Pancreas (tissue), 10 donors: Measurements from ENCODE around the gene ZBTB20. TPM values are rescaled to one million over a fixed set of nuclear protein-coding genes. Genes with fewer than 3 reads are reported as not detected.
A peak's percentile ranks its signal among the peaks of the same experiment; 100 is the strongest.

Source experiments
- ATAC-seq, 4 donors: fragments of 200-7000 bp; cut with Tn5 transposase; one replicate each; pipeline versions ENCODE4 v1.8.0 to v1.9.1; 2020; ENCODE audit warnings: mild to moderate bottlenecking in 4 of 4, moderate library complexity in 4 of 4
- DNase-seq, 6 donors: peaks; one replicate each; pipeline ENCODE4 v3.0.0-alpha.2; 2020
- FAIRE-seq: peaks from 2 replicates; lab custom pipeline; 2012; peaks lifted over from hg19 to GRCh38; lab: Jason Lieb, UNC
- H3K27ac ChIP-seq, 4 donors: fragments of 200-600 bp; sonication (generic); 1 replicate in 3 of 4; 2 replicates in 1 of 4; pipeline versions ENCODE4 v1.5.0 to v1.8.0; 2020
- H3K27me3 ChIP-seq, 4 donors: fragments of 200-600 bp; one replicate each; pipeline ENCODE4 v1.8.0; 2021
- H3K36me3 ChIP-seq, 3 donors: fragments of 200-600 bp; sonication (generic) in 1 of 3; one replicate each; pipeline versions ENCODE4 v1.5.0 to v1.8.0; 2020 to 2021
- H3K4me1 ChIP-seq, 3 donors: fragments of 200-600 bp; one replicate each; pipeline ENCODE4 v1.8.0; 2021
- H3K4me3 ChIP-seq, 4 donors: fragments of 200-600 bp; sonication (generic) in 2 of 4; one replicate each; pipeline versions ENCODE4 v1.5.0 to v1.8.0; 2020 to 2021
- H3K9me3 ChIP-seq, 4 donors: fragments of 200-600 bp; one replicate each; pipeline ENCODE4 v1.8.0; 2021
- CTCF ChIP-seq, 4 donors: fragments of 200-600 bp; sonication (generic) in 3 of 4; IDR thresholded peaks; one replicate each; pipeline versions ENCODE4 v1.5.0 to v1.8.0; 2021; ENCODE audit warnings: antibody characterized with exemption in 4 of 4
- WGBS, 2 donors: extraction: QIAGEN DNeasy Blood & Tissue Kit; methylation state at CpG; one replicate each; pipeline ENCODE4 v1.1.7; 2013; 5-methylcytosine and 5-hydroxymethylcytosine counted together
- intact Hi-C, 3 donors: fragments of 100-400 bp; cut with DNase I; formaldehyde crosslinking; loops; one replicate each; pipeline versions ENCODE4 v1.11.1 to v1.14.2; 2022
- polyA plus RNA-seq, 2 donors: library from polyadenylated mRNA; stranded (reverse); fragments of 200-250 nt; gene quantifications; one replicate each; pipeline ENCODE4 v1.2.3, GENCODE V29; 2013
- total RNA-seq, 6 donors: library from RNA; stranded (reverse); fragmentation: NEBNext Ultra II Directional in 4 of 6; extraction: Animal tissue kit (Norgen Biotek cat#: 25700) in 4 of 6; gene quantifications; one replicate each; pipeline versions ENCODE4 v1.2.1 to v1.2.4, GENCODE V29; 2021 to 2023
- donor health status: healthy with polysubstance abuse.
- donor health status: DM: no; HTN: no; CAD: no; lungs with moderate emphysema.
- donor health status: DM: no; HTN: no; CAD: no.
- donor health status: control.
- donor health status: control.
- donor health status: Bipolar disorder and iron deficiency.
- donor health status: DM: yes; HTN: yes; CAD: no.
- donor health status: DM: no; HTN: no; CAD: no.
- donor health status: DM: no; HTN: no; CAD: no.
- donor health status: DM: yes; HTN: yes; CAD: no.

The ZBTB20 gene
- total and polyA plus RNA-seq, 8 donors: 1.3 to 81.5 (median 43.7) TPM

- H3K27ac ChIP-seq: no peak overlapping the region
- TF ChIP-seq CTCF (IDR thresholded peaks at IDR 0.05): no peak
- DNase-seq: no peak
- no peaks in the 10 kb centered on the region for H3K9me3 ChIP-seq
- H3K27me3 ChIP-seq: no peaks in the 10 kb centered on the region
- no peak overlapping the region for H3K4me3 ChIP-seq
- H3K4me1 ChIP-seq: peaks cover 0 to 3% (median 0%) of the 10 kb centered on the region in 3 donors
- no peak for ATAC-seq
- H3K36me3 ChIP-seq: peaks cover 3 to 19% (median 7%) of the 10 kb centered on the region in 3 donors
- WGBS, 2 donors: 94 to 95% methylated on average over 4 of the region's 4 CpGs
- FAIRE-seq: no peak
- intact Hi-C loops: no loop called here
These were observed 769.7 kb downstream of the ZBTB20 start for GRCh38 chr3:114377426-114377825.

GRCh38 chr3:114376516-114377185, 770.4 kb downstream of the ZBTB20 start:
- DNase-seq: no peak
- no peak overlapping the region for H3K27ac ChIP-seq
- WGBS, 2 donors: 90 to 93% methylated on average over 8 of the region's 8 CpGs
- H3K4me1 ChIP-seq: peaks cover 0 to 3% (median 0%) of the 10 kb centered on the region in 3 donors
- peaks cover 3 to 19% (median 7%) of the 10 kb centered on the region in 3 donors for H3K36me3 ChIP-seq
- TF ChIP-seq CTCF (IDR thresholded peaks at IDR 0.05): no peak
- ATAC-seq: no peak
- H3K27me3 ChIP-seq: no peaks in the 10 kb centered on the region
- no peak for FAIRE-seq
- no peaks in the 10 kb centered on the region for H3K9me3 ChIP-seq
- intact Hi-C loops: no loop called here
- H3K4me3 ChIP-seq: no peak overlapping the region

- peaks cover 0 to 3% (median 0%) of the 10 kb centered on the region in 3 donors for H3K4me1 ChIP-seq
- WGBS, 2 donors: 87 to 88% methylated on average over 9 of the region's 9 CpGs
- ATAC-seq: peak in 2 of 4 donors; percentile 22 to 31
- no peaks in the 10 kb centered on the region for H3K27me3 ChIP-seq
- no peaks in the 10 kb centered on the region for H3K9me3 ChIP-seq
- no peak for FAIRE-seq
- no peak for TF ChIP-seq CTCF (IDR thresholded peaks at IDR 0.05)
- H3K36me3 ChIP-seq: peaks cover 3 to 19% (median 7%) of the 10 kb centered on the region in 3 donors
- H3K4me3 ChIP-seq: no peak overlapping the region
- DNase-seq: no peak
- H3K27ac ChIP-seq: no peak overlapping the region
- intact Hi-C loops: no loop called here
These were observed 771.3 kb downstream of the ZBTB20 start for GRCh38 chr3:114375608-114376421.

- FAIRE-seq (no peak), DNase-seq (no peak), ATAC-seq (no peak)
- Histone ChIP-seq H3K9me3 (no peaks in the 10 kb centered on the region), H3K27ac (no peak overlapping the region), H3K4me1 (peaks cover 0 to 3% (median 0%) of the 10 kb centered on the region in 3 donors), H3K36me3 (peaks cover 0 to 12% (median 4%) of the 10 kb centered on the region in 3 donors), H3K4me3 (no peak overlapping the region), H3K27me3 (no peaks in the 10 kb centered on the region)
- WGBS, 2 donors: 85 to 86% methylated on average over 2 of the region's 2 CpGs
- intact Hi-C loops: no loop called here
- no peak for TF ChIP-seq CTCF (IDR thresholded peaks at IDR 0.05)
These were observed 772.6 kb downstream of the ZBTB20 start for GRCh38 chr3:114374433-114374990.
